PFSK-1 (cell line): ENCODE data around the gene EXTL1.

Experiments used
- POLR2AphosphoS5 ChIP-seq: IDR thresholded peaks from 2 replicates; pipeline ENCODE4 v1.6.1; 2012; ENCODE audit warnings: low read depth, mild to moderate bottlenecking, control low read depth, low read length, moderate library complexity
- TAF1 ChIP-seq: IDR thresholded peaks from 2 replicates; pipeline ENCODE4 v1.6.1; 2012; ENCODE audit warnings: low read length, control low read depth, borderline replicate concordance; ENCODE audit not compliant: insufficient read depth
- TF ChIP-seq, protein P1 (sequence below), 2 experiments: IDR thresholded peaks; 2 replicates each; pipeline versions ENCODE4 v1.6.1 to v1.8.0; 2011 to 2012; ENCODE audit warnings: low read depth in 2 of 2, low read length in 2 of 2, control low read depth in 1 of 2, inconsistent platforms in 1 of 2, mild to moderate bottlenecking in 1 of 2, moderate library complexity in 1 of 2; ENCODE audit not compliant: insufficient read depth in 1 of 2

GRCh38 chr1:26077524-26077923 is 55.9 kb downstream of the EXTL1 start:
- TF ChIP-seq, protein P1, sequence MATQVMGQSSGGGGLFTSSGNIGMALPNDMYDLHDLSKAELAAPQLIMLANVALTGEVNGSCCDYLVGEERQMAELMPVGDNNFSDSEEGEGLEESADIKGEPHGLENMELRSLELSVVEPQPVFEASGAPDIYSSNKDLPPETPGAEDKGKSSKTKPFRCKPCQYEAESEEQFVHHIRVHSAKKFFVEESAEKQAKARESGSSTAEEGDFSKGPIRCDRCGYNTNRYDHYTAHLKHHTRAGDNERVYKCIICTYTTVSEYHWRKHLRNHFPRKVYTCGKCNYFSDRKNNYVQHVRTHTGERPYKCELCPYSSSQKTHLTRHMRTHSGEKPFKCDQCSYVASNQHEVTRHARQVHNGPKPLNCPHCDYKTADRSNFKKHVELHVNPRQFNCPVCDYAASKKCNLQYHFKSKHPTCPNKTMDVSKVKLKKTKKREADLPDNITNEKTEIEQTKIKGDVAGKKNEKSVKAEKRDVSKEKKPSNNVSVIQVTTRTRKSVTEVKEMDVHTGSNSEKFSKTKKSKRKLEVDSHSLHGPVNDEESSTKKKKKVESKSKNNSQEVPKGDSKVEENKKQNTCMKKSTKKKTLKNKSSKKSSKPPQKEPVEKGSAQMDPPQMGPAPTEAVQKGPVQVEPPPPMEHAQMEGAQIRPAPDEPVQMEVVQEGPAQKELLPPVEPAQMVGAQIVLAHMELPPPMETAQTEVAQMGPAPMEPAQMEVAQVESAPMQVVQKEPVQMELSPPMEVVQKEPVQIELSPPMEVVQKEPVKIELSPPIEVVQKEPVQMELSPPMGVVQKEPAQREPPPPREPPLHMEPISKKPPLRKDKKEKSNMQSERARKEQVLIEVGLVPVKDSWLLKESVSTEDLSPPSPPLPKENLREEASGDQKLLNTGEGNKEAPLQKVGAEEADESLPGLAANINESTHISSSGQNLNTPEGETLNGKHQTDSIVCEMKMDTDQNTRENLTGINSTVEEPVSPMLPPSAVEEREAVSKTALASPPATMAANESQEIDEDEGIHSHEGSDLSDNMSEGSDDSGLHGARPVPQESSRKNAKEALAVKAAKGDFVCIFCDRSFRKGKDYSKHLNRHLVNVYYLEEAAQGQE (IDR thresholded peaks at IDR 0.05; ENCODE audit: insufficient read depth in 1 of 2, low read depth in 2 of 2, low read length in 2 of 2), result no peak
- TF ChIP-seq POLR2AphosphoS5 (no peak), TAF1 (no peak)
